NT2/D1 (cell line): ENCODE measurements around the gene UQCRC2.
"Not testable (repeated sequence)": the region's sequence is repeated elsewhere in the genome, so short reads cannot be mapped to it uniquely, and the experiment has no call there.

Source experiments
- YY1 ChIP-seq: IDR thresholded peaks from 2 replicates; pipeline ENCODE4 v1.6.1; 2011; ENCODE audit not compliant: insufficient read length, insufficient read depth
- ZNF274 ChIP-seq: IDR thresholded peaks from 2 replicates; pipeline ENCODE4 v1.6.1; 2011; ENCODE audit warnings: mild to moderate bottlenecking, low read depth, low read length

DNA sequence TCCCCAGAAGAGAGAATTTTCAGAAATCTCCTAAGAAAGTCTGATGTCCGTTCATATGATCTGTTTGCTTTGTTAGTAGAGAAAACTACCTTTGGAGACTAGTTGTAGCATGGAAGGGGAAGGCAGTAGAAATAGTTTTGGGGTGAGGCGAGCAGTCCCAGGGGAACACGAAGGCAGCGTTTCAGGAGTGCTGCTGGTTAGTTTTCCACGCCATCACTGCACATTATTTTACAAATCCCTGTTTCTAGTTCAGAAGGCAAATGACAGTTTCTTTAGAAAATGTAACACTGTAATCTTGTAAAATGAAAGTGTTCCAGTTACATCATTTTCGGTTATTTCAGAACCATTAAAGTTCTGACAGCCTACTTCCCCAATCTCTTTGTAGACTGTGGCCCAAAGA, 16.9 kb upstream of the UQCRC2 start:
- not testable (repeated sequence) for TF ChIP-seq ZNF274, YY1
